Skin epidermis (tissue), 12 donors: ENCODE measurements around the gene IFNB1.

Source experiments
- H3K27ac ChIP-seq, 21 experiments: fragments of 200-600 bp; sonication (generic) in 11 of 21; one replicate each; pipeline ENCODE4 v1.5.0; 2020; ENCODE audit warnings: mild to moderate bottlenecking in 3 of 21, inconsistent platforms in 2 of 21, moderate library complexity in 2 of 21
- H3K4me3 ChIP-seq, 7 experiments: fragments of 200-600 bp; sonication (generic) in 2 of 7; one replicate each; pipeline ENCODE4 v1.5.0; 2020; ENCODE audit warnings: inconsistent platforms in 2 of 7, mild to moderate bottlenecking in 2 of 7, moderate library complexity in 1 of 7

Gene IFNB1

GRCh38 chr9:21077781-21078180 lies at the start of gene IFNB1:
IFNB1 (minus strand) TSS chr9:21077942; CDS start chr9:21077869, 73 bp downstream.
- Histone ChIP-seq H3K4me3 (no peak within 1 kb of the TSS), H3K27ac (no peak within 1 kb of the TSS)

DNA sequence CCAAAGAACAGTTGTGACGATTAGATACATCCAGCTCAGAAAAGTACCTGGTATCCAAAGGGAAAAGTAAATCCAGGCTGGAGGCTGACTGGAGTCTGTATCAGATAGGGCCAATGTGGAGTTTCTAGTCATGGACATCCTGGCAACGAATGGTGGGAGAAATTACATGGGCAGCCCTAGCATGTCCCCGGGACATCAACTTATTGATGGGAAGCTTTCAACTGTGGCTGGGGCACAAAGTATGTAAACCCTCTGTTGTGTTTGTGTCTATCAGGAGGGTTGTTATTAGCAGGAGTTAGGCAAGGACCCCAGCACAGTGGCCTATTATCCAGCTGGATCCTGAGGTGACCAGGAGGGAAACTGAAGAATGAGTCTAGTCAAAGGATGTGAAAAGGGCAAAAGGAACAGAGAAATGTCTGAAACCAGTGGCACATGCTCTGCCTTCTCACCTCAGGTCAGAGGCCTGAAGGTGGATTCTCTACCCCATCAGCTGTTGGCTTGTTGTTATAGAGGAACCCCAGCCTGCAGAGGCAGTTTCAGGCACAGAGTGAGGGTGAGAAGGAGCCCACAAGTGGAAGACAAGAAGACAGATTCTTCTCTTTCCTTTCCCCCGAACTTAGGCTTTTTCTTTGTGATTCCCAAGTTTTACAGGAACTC lies 44.0 kb upstream of the IFNB1 start:
- Histone ChIP-seq H3K4me3 (no peak overlapping the region), H3K27ac (no peak overlapping the region)

- H3K27ac ChIP-seq = no peak overlapping the region
- no peak overlapping the region for H3K4me3 ChIP-seq
Measured at GRCh38 chr9:21121079-21121478, 43.3 kb upstream of the IFNB1 start.

DNA sequence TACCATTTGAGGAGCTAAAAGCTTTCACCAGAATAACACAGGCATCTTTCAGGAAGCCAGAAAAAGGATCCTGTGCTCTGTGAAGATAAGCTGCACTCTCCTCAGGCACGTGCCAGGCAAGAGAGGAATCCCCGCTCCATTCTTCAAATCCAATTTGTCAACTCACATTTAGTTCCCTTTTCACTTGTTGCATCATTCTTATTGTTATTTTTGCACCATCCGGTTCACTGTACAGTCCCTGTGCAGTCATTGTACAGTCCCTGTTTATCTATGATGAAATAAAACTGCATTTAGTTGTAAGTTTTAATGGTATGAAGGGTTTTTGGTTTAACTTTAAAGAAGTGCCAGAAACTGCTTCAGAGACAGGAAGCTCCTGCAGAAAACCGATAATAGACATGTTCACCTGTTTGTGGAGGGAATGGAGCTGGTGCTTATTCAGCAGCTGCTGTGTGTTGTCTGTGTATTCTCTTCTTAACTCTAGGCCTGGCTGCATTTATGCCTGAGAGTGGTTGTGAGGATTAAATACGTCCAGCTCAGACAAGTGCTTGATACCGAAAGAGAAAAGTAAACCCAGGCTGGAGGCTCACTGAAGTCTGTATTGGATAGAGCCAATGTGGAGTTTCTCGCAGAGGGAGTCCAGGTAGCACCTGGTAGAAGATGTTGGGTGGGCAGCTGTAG lies 41.5 kb upstream of the IFNB1 start:
- Histone ChIP-seq H3K4me3 (no peak overlapping the region), H3K27ac (no peak overlapping the region)

DNA sequence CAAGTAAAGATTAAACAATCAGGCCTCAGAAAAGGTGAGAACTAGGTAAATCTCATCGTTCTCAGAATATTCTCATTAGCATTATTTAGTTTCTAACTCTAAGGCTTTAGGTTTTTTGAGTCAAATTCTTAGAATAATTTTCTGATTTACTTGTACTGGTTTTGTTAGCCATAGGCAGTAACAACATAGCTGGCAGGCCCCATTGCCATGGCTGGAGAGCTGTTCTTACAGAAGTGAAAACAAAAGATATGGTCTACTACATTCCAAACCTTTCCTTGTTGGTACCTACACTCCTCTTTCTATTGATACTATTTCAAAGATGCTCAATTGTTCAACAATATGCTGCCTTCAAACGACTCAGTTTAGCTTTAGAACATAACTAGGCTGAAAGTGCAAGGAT lies 36.6 kb upstream of the IFNB1 start:
- Histone ChIP-seq H3K4me3 (no peak overlapping the region), H3K27ac (no peak overlapping the region)

- no peak overlapping the region for H3K4me3 ChIP-seq
- no peak overlapping the region for H3K27ac ChIP-seq
Measured at GRCh38 chr9:21110708-21111576, 33.2 kb upstream of the IFNB1 start.

- H3K27ac ChIP-seq = no peak overlapping the region
Measured at GRCh38 chr9:21104787-21105186, 27.0 kb upstream of the IFNB1 start.

GRCh38 chr9:21102305-21102704 lies 24.6 kb upstream of the IFNB1 start:
- Histone ChIP-seq H3K27ac (no peak overlapping the region), H3K4me3 (no peak overlapping the region)

More at GRCh38 chr9:21104787-21105186, 27.0 kb upstream of the IFNB1 start:
- H3K4me3 ChIP-seq = no peak overlapping the region

DNA sequence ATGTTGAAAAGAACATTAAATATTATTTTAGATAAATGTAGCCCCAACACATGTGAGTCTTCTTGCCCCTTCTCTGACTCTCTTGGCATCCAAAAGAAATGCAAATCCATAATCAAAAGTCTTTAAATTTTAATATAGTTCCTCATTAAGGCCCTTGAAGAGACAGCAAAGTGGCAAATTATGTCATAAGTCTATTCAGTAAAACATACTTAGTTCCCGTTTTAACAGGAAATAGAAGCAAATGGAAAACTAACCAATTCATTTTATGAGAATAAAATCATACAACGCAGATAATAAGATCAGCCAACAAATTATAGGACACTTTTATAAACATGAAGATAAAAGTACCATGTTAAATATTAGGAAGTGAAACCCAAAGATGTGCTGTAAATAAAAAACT lies 20.1 kb upstream of the IFNB1 start:
- Histone ChIP-seq H3K27ac (no peak overlapping the region), H3K4me3 (no peak overlapping the region)

- H3K27ac ChIP-seq = peak overlapping the region in 5 of 21 experiments; percentile 17 to 64 (median 55)
Measured at GRCh38 chr9:21096901-21097255, 19.1 kb upstream of the IFNB1 start.

DNA sequence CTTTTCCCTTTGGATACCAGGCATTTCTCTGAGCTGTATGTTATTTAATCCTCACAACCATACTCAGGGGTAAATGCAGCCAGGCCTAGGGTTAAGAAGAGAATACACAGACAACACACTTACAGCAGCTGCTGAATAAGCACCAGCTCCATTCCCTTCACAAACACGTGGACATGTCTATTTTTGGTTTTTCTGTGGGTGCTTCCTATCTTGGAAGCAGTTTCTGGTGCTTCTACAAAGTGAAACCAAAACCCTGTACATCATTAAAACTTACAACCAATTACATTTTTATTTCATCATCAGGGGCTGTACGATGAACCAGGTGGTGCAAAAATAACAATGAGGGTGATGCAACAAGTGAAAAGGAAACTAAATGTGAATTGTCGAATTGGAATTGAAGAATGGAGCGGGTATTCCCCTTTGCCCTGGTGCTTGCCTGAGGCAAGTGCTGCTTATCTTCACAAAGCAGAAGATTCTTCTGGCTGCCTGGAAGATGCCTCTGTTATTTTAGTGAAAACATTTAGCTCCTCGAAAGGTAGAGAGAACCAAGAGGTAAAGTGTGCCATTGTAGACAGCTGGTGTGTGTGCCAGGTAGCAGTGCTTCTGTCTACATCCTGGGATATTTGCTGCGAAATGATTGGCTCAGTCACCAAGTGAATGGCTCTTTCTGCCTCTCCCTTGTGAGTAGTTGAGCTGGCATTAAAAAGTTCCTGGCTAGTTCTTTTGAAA lies 18.6 kb upstream of the IFNB1 start:
- peak overlapping the region in 10 of 21 experiments; percentile 0 to 64 (median 34) for H3K27ac ChIP-seq
- H3K4me3 ChIP-seq = peak overlapping the region in 3 of 7 experiments; percentile 8 to 11 (median 10)

More at GRCh38 chr9:21096901-21097255, 19.1 kb upstream of the IFNB1 start:
- H3K4me3 ChIP-seq = peak overlapping the region in 1 of 7 experiments; percentile 8

GRCh38 chr9:21095561-21095960 lies 17.8 kb upstream of the IFNB1 start:
- H3K4me3 ChIP-seq = no peak overlapping the region
- H3K27ac ChIP-seq = peak overlapping the region in 6 of 21 experiments; percentile 0 to 62 (median 42)

GRCh38 chr9:21086538-21086937 lies 8.8 kb upstream of the IFNB1 start:
- H3K4me3 ChIP-seq = no peak overlapping the region

DNA sequence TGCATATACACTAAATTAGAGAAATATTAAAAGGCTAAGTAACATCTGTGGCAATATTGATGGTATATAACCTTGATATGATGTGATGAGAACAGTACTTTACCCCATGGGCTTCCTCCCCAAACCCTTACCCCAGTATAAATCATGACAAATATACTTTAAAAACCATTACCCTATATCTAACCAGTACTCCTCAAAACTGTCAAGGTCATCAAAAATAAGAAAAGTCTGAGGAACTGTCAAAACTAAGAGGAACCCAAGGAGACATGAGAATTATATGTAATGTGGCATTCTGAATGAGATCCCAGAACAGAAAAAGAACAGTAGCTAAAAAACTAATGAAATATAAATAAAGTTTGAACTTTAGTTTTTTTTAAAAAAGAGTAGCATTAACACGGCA lies 7.3 kb upstream of the IFNB1 start:
- no peak overlapping the region for H3K4me3 ChIP-seq
- no peak overlapping the region for H3K27ac ChIP-seq

More at GRCh38 chr9:21086538-21086937, 8.8 kb upstream of the IFNB1 start:
- H3K27ac ChIP-seq = no peak overlapping the region

DNA sequence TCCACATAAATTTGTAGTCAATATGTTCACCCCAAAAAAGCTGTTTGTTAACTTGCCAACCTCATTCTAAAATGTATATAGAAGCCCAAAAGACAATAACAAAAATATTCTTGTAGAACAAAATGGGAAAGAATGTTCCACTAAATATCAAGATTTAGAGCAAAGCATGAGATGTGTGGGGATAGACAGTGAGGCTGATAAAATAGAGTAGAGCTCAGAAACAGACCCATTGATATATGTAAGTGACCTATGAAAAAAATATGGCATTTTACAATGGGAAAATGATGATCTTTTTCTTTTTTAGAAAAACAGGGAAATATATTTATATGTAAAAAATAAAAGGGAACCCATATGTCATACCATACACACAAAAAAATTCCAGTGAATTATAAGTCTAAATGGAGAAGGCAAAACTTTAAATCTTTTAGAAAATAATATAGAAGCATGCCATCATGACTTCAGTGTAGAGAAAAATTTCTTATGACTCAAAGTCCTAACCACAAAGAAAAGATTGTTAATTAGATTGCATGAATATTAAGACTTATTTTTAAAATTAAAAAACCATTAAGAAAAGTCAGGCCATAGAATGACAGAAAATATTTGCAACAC lies 6.6 kb upstream of the IFNB1 start:
- H3K27ac ChIP-seq = no peak overlapping the region

DNA sequence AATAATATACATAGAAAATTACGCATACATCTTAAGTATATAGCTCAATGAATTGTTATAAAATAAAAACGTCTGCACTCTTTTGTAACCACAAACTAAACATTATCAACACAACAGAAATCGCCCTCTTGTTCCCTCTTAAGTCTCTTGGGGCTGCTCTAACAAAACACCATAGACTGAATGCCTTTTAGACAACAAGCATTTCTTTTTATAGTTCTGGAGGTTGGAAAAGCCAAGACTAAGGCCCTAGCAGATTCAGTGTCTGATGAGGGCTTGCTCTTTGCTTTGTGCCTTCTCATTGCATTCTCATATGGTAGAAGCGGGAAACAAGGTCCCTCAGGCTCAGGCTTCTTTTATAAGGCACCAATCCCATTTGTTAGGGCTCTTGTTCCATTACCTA lies 4.9 kb upstream of the IFNB1 start:
- Histone ChIP-seq H3K27ac (no peak overlapping the region), H3K4me3 (no peak overlapping the region)

More for the DNA sequence above, 6.6 kb upstream of the IFNB1 start:
- no peak overlapping the region for H3K4me3 ChIP-seq

DNA sequence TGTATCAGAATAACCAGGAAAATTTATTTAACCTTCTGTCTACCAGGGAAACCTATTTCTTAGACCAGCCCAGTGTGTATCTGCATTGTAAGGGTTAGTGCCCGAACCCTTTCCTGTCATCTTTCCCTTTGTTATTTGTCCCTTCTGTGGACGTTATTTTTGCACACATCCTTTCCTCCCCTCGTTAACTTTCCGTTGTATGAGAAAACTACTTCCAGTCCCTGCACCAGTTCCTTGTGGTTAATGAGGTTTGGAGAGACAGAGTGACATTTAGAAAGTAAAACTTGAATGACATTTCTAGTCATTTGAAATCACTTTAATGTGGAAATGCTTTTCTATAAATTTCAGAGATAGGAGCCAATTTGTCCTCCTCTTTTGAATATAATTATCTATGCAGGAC lies 4.3 kb upstream of the IFNB1 start:
- no peak overlapping the region for H3K4me3 ChIP-seq
- peak overlapping the region in 1 of 21 experiments; percentile 11 for H3K27ac ChIP-seq

GRCh38 chr9:21081451-21081850 lies 3.7 kb upstream of the IFNB1 start:
- Histone ChIP-seq H3K27ac (peak overlapping the region in 1 of 21 experiments; percentile 49), H3K4me3 (no peak overlapping the region)

- Histone ChIP-seq H3K4me3 (no peak overlapping the region), H3K27ac (no peak overlapping the region)
Measured at GRCh38 chr9:21080793-21081192, 3.1 kb upstream of the IFNB1 start.
